Activated CD8-positive, alpha-beta memory T cell treated with anti-CD3 and anti-CD28 coated beads for 24 hours (primary cell): ENCODE results near the gene FAM156A.
"Not testable (repeated sequence)": the region's sequence is repeated elsewhere in the genome, so short reads cannot be mapped to it uniquely, and the experiment has no call there.

Experiments
- DNase-seq: peaks from one replicate; pipeline ENCODE4 v3.0.0-alpha.2; 2020

The FAM156A gene

GRCh38 chrX:52958113-52958959 is at the start of gene FAM156A:
Gene FAM156A (minus strand): TSS chrX:52958518. CDS start chrX:52948588, 9,930 bp downstream.
- DNase-seq, result not testable (repeated sequence)

- DNase-seq, result peak; percentile 33
Observed at GRCh38 chrX:53005327-53005726, 47.0 kb upstream of the FAM156A start.

GRCh38 chrX:53004811-53005210 is 46.5 kb upstream of the FAM156A start:
- DNase-seq, result no peak

GRCh38 chrX:53004038-53004437 is 45.7 kb upstream of the FAM156A start:
- no peak for DNase-seq

GRCh38 chrX:53003111-53003510 is 44.8 kb upstream of the FAM156A start:
- no peak for DNase-seq

GRCh38 chrX:53001958-53002357 is 43.6 kb upstream of the FAM156A start:
- DNase-seq, result no peak

- DNase-seq, result peak; percentile 60
Observed at GRCh38 chrX:53000447-53001135, 42.3 kb upstream of the FAM156A start.

- DNase-seq, result no peak
Observed at GRCh38 chrX:52995987-52996331, 37.6 kb upstream of the FAM156A start.

- DNase-seq, result peak; percentile 90
Observed at GRCh38 chrX:52995135-52995986, 37.0 kb upstream of the FAM156A start.

- peak; percentile 17 for DNase-seq
Observed at GRCh38 chrX:52990848-52991247, 32.5 kb upstream of the FAM156A start.

- peak; percentile 82 for DNase-seq
Observed at GRCh38 chrX:52990011-52990631, 31.8 kb upstream of the FAM156A start.

- peak; percentile 54 for DNase-seq
Observed at GRCh38 chrX:52988985-52989917, 30.9 kb upstream of the FAM156A start.

- DNase-seq, result peak; percentile 15
Observed at GRCh38 chrX:52983321-52984000, 25.1 kb upstream of the FAM156A start.

GRCh38 chrX:52979993-52980392 is 21.7 kb upstream of the FAM156A start:
- peak; percentile 15 for DNase-seq

GRCh38 chrX:52979568-52979967 is 21.2 kb upstream of the FAM156A start:
- DNase-seq, result peak; percentile 44

- no peak for DNase-seq
Observed at GRCh38 chrX:52977953-52978352, 19.6 kb upstream of the FAM156A start.

GRCh38 chrX:52975576-52975975 is 17.3 kb upstream of the FAM156A start:
- DNase-seq, result peak; percentile 11

- DNase-seq, result peak; percentile 32
Observed at GRCh38 chrX:52974336-52974992, 16.1 kb upstream of the FAM156A start.

GRCh38 chrX:52967922-52968321 is 9.6 kb upstream of the FAM156A start:
- not testable (repeated sequence) for DNase-seq

- DNase-seq, result not testable (repeated sequence)
Observed at GRCh38 chrX:52966993-52967738, 8.8 kb upstream of the FAM156A start.
